Liver (tissue), 9 donors: ENCODE data around the gene MAN1A2. TPM values are rescaled to one million over a fixed set of nuclear protein-coding genes. Genes with fewer than 3 reads are reported as not detected.

Experiments used
- DNase-seq: peaks from one replicate; pipeline ENCODE4 v3.0.0-alpha.2; 2017; ENCODE audit warnings: low spot score
- H3K27ac ChIP-seq, 2 donors: one replicate each; pipeline ENCODE4 v1.7.0; 2013; ENCODE audit warnings: inconsistent platforms in 2 of 2, low read length in 2 of 2, control low read depth in 1 of 2, low read depth in 1 of 2, mild to moderate bottlenecking in 1 of 2
- H3K27me3 ChIP-seq, 4 donors: one replicate each; pipeline versions ENCODE4 v1.6.1 to v1.7.0; 2013; ENCODE audit warnings: low read length in 3 of 4, inconsistent platforms in 1 of 4, mild to moderate bottlenecking in 1 of 4, moderate library complexity in 1 of 4; ENCODE audit not compliant: control insufficient read depth in 4 of 4, insufficient read depth in 4 of 4
- H3K36me3 ChIP-seq, 4 donors: one replicate each; pipeline versions ENCODE4 v1.6.1 to v1.7.0; 2013; ENCODE audit warnings: low read length in 3 of 4, mild to moderate bottlenecking in 3 of 4, low read depth in 1 of 4, moderate library complexity in 1 of 4; ENCODE audit not compliant: control insufficient read depth in 4 of 4, insufficient read depth in 3 of 4
- H3K4me1 ChIP-seq, 4 donors: one replicate each; pipeline versions ENCODE4 v1.6.1 to v1.7.0; 2013; ENCODE audit warnings: low read length in 3 of 4, mild to moderate bottlenecking in 3 of 4, moderate library complexity in 1 of 4; ENCODE audit not compliant: control insufficient read depth in 4 of 4, insufficient read depth in 4 of 4
- H3K4me3 ChIP-seq, 3 donors: one replicate each; pipeline versions ENCODE4 v1.6.1 to v1.7.0; 2013; ENCODE audit warnings: low read length in 3 of 3, control low read depth in 1 of 3, low read depth in 1 of 3, mild to moderate bottlenecking in 1 of 3
- H3K9ac ChIP-seq, 2 donors: one replicate each; pipeline ENCODE4 v1.7.0; 2013; ENCODE audit warnings: low read length in 2 of 2, mild to moderate bottlenecking in 2 of 2, moderate library complexity in 2 of 2, control low read depth in 1 of 2, low read depth in 1 of 2
- H3K9me3 ChIP-seq, 4 donors: one replicate each; pipeline versions ENCODE4 v1.6.1 to v1.7.0; 2013; ENCODE audit warnings: low read length in 3 of 4; ENCODE audit not compliant: control insufficient read depth in 4 of 4
- ATF3 ChIP-seq: IDR thresholded peaks from 2 replicates; pipeline ENCODE4 v1.6.1; 2016; ENCODE audit warnings: antibody characterized with exemption
- CTCF ChIP-seq: fragments of 150-350 bp; IDR thresholded peaks from 2 replicates; pipeline ENCODE4 v1.5.1; 2017; ENCODE audit warnings: improper control_type of control experiment, low read depth, low read length; ENCODE audit not compliant: missing input control
- EGR1 ChIP-seq, 2 donors: IDR thresholded peaks; 2 replicates each; pipeline ENCODE4 v1.6.1; 2016 to 2018; ENCODE audit warnings: antibody characterized with exemption in 2 of 2, low read depth in 2 of 2
- FOXA1 ChIP-seq: IDR thresholded peaks from 2 replicates; pipeline ENCODE4 v1.6.1; 2016; ENCODE audit warnings: antibody characterized with exemption
- FOXA2 ChIP-seq: IDR thresholded peaks from 2 replicates; pipeline ENCODE4 v1.6.1; 2016; ENCODE audit warnings: antibody characterized with exemption
- GABPA ChIP-seq, 2 donors: IDR thresholded peaks in 1 of 2; conservative IDR thresholded peaks in 1 of 2; 2 replicates each; pipeline ENCODE4 v1.6.1; 2016; ENCODE audit warnings: antibody characterized with exemption in 2 of 2, mild to moderate bottlenecking in 1 of 2, moderate library complexity in 1 of 2
- HNF4A ChIP-seq, 2 donors: conservative IDR thresholded peaks; 2 replicates each; pipeline ENCODE4 v1.6.1; 2016; ENCODE audit warnings: antibody characterized with exemption in 2 of 2, mild to moderate bottlenecking in 2 of 2
- HNF4G ChIP-seq: IDR thresholded peaks from 2 replicates; pipeline ENCODE4 v1.6.1; 2016; ENCODE audit warnings: antibody characterized with exemption
- JUND ChIP-seq, 2 donors: IDR thresholded peaks; 2 replicates each; pipeline ENCODE4 v1.6.1; 2016; ENCODE audit warnings: antibody characterized with exemption in 2 of 2
- MAX ChIP-seq: IDR thresholded peaks from 2 replicates; pipeline ENCODE4 v1.6.1; 2016; ENCODE audit warnings: antibody characterized with exemption
- NR2F2 ChIP-seq: IDR thresholded peaks from 2 replicates; pipeline ENCODE4 v1.6.1; 2016; ENCODE audit warnings: antibody characterized with exemption
- RAD21 ChIP-seq, 2 donors: IDR thresholded peaks; 2 replicates each; pipeline ENCODE4 v1.6.1; 2016; ENCODE audit warnings: antibody characterized with exemption in 2 of 2, mild to moderate bottlenecking in 2 of 2
- REST ChIP-seq: IDR thresholded peaks from 2 replicates; pipeline ENCODE4 v1.6.1; 2016; ENCODE audit warnings: antibody characterized with exemption, mild to moderate bottlenecking
- RXRA ChIP-seq, 2 donors: IDR thresholded peaks; 2 replicates each; pipeline ENCODE4 v1.6.1; 2017 to 2018; ENCODE audit warnings: antibody characterized with exemption in 2 of 2, mild to moderate bottlenecking in 1 of 2
- SP1 ChIP-seq: IDR thresholded peaks from 2 replicates; pipeline ENCODE4 v1.6.1; 2018; ENCODE audit warnings: antibody characterized with exemption, mild to moderate bottlenecking
- TAF1 ChIP-seq: conservative IDR thresholded peaks from 2 replicates; pipeline ENCODE4 v1.6.1; 2016; ENCODE audit warnings: antibody characterized with exemption, mild to moderate bottlenecking
- YY1 ChIP-seq: IDR thresholded peaks from 2 replicates; pipeline ENCODE4 v1.6.1; 2016; ENCODE audit warnings: antibody characterized with exemption, mild to moderate bottlenecking
- WGBS: extraction: QIAGEN DNeasy Blood & Tissue Kit; methylation state at CpG from one replicate; pipeline ENCODE4 v1.1.7; 2013; 5-methylcytosine and 5-hydroxymethylcytosine counted together
- polyA plus RNA-seq, 2 donors: library from polyadenylated mRNA; stranded (reverse) in 1 of 2; unstranded in 1 of 2; fragments of 200-250 nt in 1 of 2; fragments of >200 nt in 1 of 2; fragmentation: Nextera tagmentation in 1 of 2; extraction: Ambion mirVana in 1 of 2; gene quantifications; one replicate each; pipeline versions ENCODE4 v1.2.1 to v1.2.3, GENCODE V29; 2013 to 2015
- total RNA-seq, 2 donors: library from RNA; depleted of rRNA; stranded (reverse); fragments of >200 nt; gene quantifications; one replicate each; pipeline ENCODE4 v1.2.3, GENCODE V29; 2014
- donor health status: healthy.
- donor health status: healthy.
- donor health status: healthy.
- donor health status: healthy.
- donor health status: healthy.

MAN1A2 gene
- total and polyA plus RNA-seq, 4 donors = 10.9 to 58.7 (median 25.1) TPM

- Histone ChIP-seq H3K9me3 (no peaks in the 10 kb centered on the region), H3K9ac (no peak overlapping the region), H3K27me3 (no peaks in the 10 kb centered on the region), H3K4me1 (peaks cover 0 to 7% (median 0%) of the 10 kb centered on the region in 4 donors), H3K36me3 (no peaks in the 10 kb centered on the region), H3K4me3 (no peak overlapping the region), H3K27ac (no peak overlapping the region)
- DNase-seq = no peak
- no peak for TF ChIP-seq TAF1
- TF ChIP-seq FOXA2 = no peak
- no peak for TF ChIP-seq HNF4A (conservative IDR thresholded peaks at IDR 0.05)
- no peak for TF ChIP-seq SP1
- no peak for TF ChIP-seq EGR1 (IDR thresholded peaks at IDR 0.05; ENCODE audit: low read depth in 2 of 2)
- TF ChIP-seq CTCF = no peak
- TF ChIP-seq FOXA1 = no peak
- TF ChIP-seq YY1 = no peak
- no peak for TF ChIP-seq RAD21 (IDR thresholded peaks at IDR 0.05)
- no peak for TF ChIP-seq ATF3
- no peak for TF ChIP-seq RXRA (IDR thresholded peaks at IDR 0.05)
- no peak for TF ChIP-seq MAX
- no peak for TF ChIP-seq HNF4G
- TF ChIP-seq NR2F2 = no peak
- no peak for TF ChIP-seq REST
- no peak for TF ChIP-seq GABPA (IDR thresholded peaks at IDR 0.05 in 1 of 2, conservative IDR thresholded peaks at IDR 0.05 in 1 of 2)
- over 99% methylated on average over 2 of the region's 2 CpGs for whole genome bisulfite sequencing
Observed at GRCh38 chr1:117561071-117561470, 193.8 kb downstream of the MAN1A2 start.

GRCh38 chr1:117561551-117561950, 194.3 kb downstream of the MAN1A2 start:
- no peaks in the 10 kb centered on the region for H3K36me3 ChIP-seq
- H3K4me3 ChIP-seq = no peak overlapping the region
- H3K9ac ChIP-seq = no peak overlapping the region
- DNase-seq = no peak
- WGBS = 94% methylated on average over 2 of the region's 2 CpGs
- H3K4me1 ChIP-seq = peaks cover 0 to 7% (median 0%) of the 10 kb centered on the region in 4 donors
- H3K9me3 ChIP-seq = no peaks in the 10 kb centered on the region
- H3K27me3 ChIP-seq = no peaks in the 10 kb centered on the region
- H3K27ac ChIP-seq = no peak overlapping the region
- TF ChIP-seq JUND (IDR thresholded peaks at IDR 0.05) = no peak
- no peak for TF ChIP-seq GABPA (IDR thresholded peaks at IDR 0.05 in 1 of 2, conservative IDR thresholded peaks at IDR 0.05 in 1 of 2)
- TF ChIP-seq FOXA1 = no peak
- TF ChIP-seq REST = no peak
